Heart left ventricle (tissue), 16 donors: ENCODE results near the gene SPIN1. TPM values are rescaled to one million over a fixed set of nuclear protein-coding genes. Genes with fewer than 3 reads are reported as not detected.

ENCODE experiments used
- ATAC-seq, 4 donors: fragments of 200-7000 bp; cut with Tn5 transposase; one replicate each; pipeline ENCODE4 v1.9.1; 2020 to 2022; ENCODE audit warnings: moderate library complexity in 4 of 4, mild to moderate bottlenecking in 3 of 4, moderate number of reproducible peaks in 1 of 4
- DNase-seq, 5 donors: peaks; one replicate each; pipeline ENCODE4 v3.0.0-alpha.2; 2020
- H3K27ac ChIP-seq, 12 donors: fragments of 200-600 bp; sonication (generic) in 4 of 12; one replicate each; pipeline versions ENCODE4 v1.5.0 to v1.8.0; 2016 to 2022; ENCODE audit warnings: mild to moderate bottlenecking in 2 of 12
- H3K27me3 ChIP-seq, 9 donors: fragments of 200-600 bp; sonication (generic) in 2 of 9; one replicate each; pipeline versions ENCODE4 v1.5.1 to v1.8.0; 2016 to 2022; ENCODE audit warnings: mild to moderate bottlenecking in 3 of 9
- H3K36me3 ChIP-seq, 9 donors: fragments of 200-600 bp; sonication (generic) in 2 of 9; one replicate each; pipeline versions ENCODE4 v1.5.0 to v1.8.0; 2018 to 2022; ENCODE audit warnings: mild to moderate bottlenecking in 2 of 9
- H3K4me1 ChIP-seq, 12 donors: fragments of 200-600 bp; sonication (generic) in 4 of 12; one replicate each; pipeline versions ENCODE4 v1.5.0 to v1.8.0; 2016 to 2022; ENCODE audit warnings: mild to moderate bottlenecking in 3 of 12
- H3K4me3 ChIP-seq, 12 donors: fragments of 200-600 bp; sonication (generic) in 4 of 12; one replicate each; pipeline versions ENCODE4 v1.5.0 to v1.8.0; 2017 to 2022; ENCODE audit warnings: mild to moderate bottlenecking in 9 of 12, moderate library complexity in 4 of 12
- H3K9me3 ChIP-seq, 12 donors: fragments of 200-600 bp; sonication (generic) in 4 of 12; one replicate each; pipeline versions ENCODE4 v1.5.0 to v1.8.0; 2016 to 2022; ENCODE audit warnings: mild to moderate bottlenecking in 1 of 12
- CTCF ChIP-seq, 12 donors: fragments of 200-600 bp; sonication (generic) in 4 of 12; IDR thresholded peaks; one replicate each; pipeline versions ENCODE4 v1.5.0 to v1.8.0; 2018 to 2022; ENCODE audit warnings: antibody characterized with exemption in 12 of 12, mild to moderate bottlenecking in 5 of 12
- POLR2A ChIP-seq, 2 donors: fragments of 450-650 bp; IDR thresholded peaks; one replicate each; pipeline ENCODE4 v1.6.1; 2017; ENCODE audit warnings: antibody characterized with exemption in 2 of 2, mild to moderate bottlenecking in 2 of 2, moderate library complexity in 2 of 2
- WGBS, 4 donors: extraction: QIAGEN DNeasy Blood & Tissue Kit in 2 of 4; methylation state at CpG; one replicate each; pipeline versions ENCODE4 v1.1.5 to v1.1.7; 2013 to 2018; 5-methylcytosine and 5-hydroxymethylcytosine counted together
- intact Hi-C, 10 donors: fragments of 100-400 bp; cut with DNase I; formaldehyde crosslinking; loops; one replicate each; pipeline versions ENCODE4 v1.11.1 to v1.14.2; 2022
- polyA plus RNA-seq, 2 donors: library from polyadenylated mRNA; stranded (reverse); fragments of 200-250 nt; gene quantifications; one replicate each; pipeline ENCODE4 v1.2.3, GENCODE V29; 2013
- total RNA-seq, 9 donors: library from RNA; depleted of rRNA in 2 of 9; stranded (reverse); fragments of >200 nt in 2 of 9; fragmentation: NEBNext Ultra II Directional in 3 of 9; extraction: Animal tissue kit (Norgen Biotek cat#: 25700) in 3 of 9; gene quantifications; one replicate each; pipeline versions ENCODE4 v1.1.0 to v1.2.4, GENCODE V29; 2016 to 2023
- donor health status: ischemic (EF 13 %, LVEDD 7.1; RV severe dilation, severe dysfunction).
- donor health status: healthy with polysubstance abuse.
- donor health status: DM: no; HTN: yes; CAD: no.
- donor health status: DM: no; HTN: no; CAD: no.
- donor health status: ischemic (EF 25% LVEDD 6.9; RV normal size, moderate dysfunction).
- donor health status: ischemic (EF 25% LVEDD 5.7; RV mildly dilated, moderate dysfunction).
- donor health status: healthy.
- donor health status: DM: yes; HTN: yes; CAD: no.
- donor health status: ischemic (EF 35%, LVEDD 5.7; RV mildly dilated, moderate dysfunction).
- donor health status: nonischemic (EF 11% LVEDD 7.7; RV severe dilation, severe dysfunction).
- donor health status: DM: yes; HTN: yes; CAD: no.
- donor health status: PGD.
- donor health status: ischemic (EF 29% LVEDD 5.4; RV normal size, mild dysfunction).
- donor health status: nonischemic (EF 23%, LVEDD 6.1; RV moderate dilation, normal function).

SPIN1 gene
- total and polyA plus RNA-seq, 11 donors = 17.8 to 61.2 (median 43.4) TPM

- H3K27me3 ChIP-seq = no peaks in the 10 kb centered on the region
- intact Hi-C loops = no loop called here
- 91 to 94% (median 92%) methylated on average over 3 of the region's 3 CpGs for WGBS, 4 donors
These were observed 90.0 kb downstream of the SPIN1 start for GRCh38 chr9:88478246-88478645.

GRCh38 chr9:88481933-88482332, 93.7 kb downstream of the SPIN1 start:
- ATAC-seq (no peak), DNase-seq (no peak)
- H3K9me3 ChIP-seq = no peaks in the 10 kb centered on the region
- peaks cover 0 to 30% (median 11%) of the 10 kb centered on the region in 9 donors for H3K36me3 ChIP-seq
- intact Hi-C loops = no loop called here
- 80 to 93% (median 88%) methylated on average over 4 of the region's 4 CpGs for WGBS, 4 donors
- no peaks in the 10 kb centered on the region for H3K27me3 ChIP-seq
- H3K4me3 ChIP-seq = no peak overlapping the region
- TF ChIP-seq CTCF (IDR thresholded peaks at IDR 0.05) = no peak
- TF ChIP-seq POLR2A (IDR thresholded peaks at IDR 0.05) = no peak
- peaks cover 0 to 13% (median 2%) of the 10 kb centered on the region in 12 donors for H3K4me1 ChIP-seq
- no peak overlapping the region for H3K27ac ChIP-seq

More at GRCh38 chr9:88478246-88478645, 90.0 kb downstream of the SPIN1 start:
- H3K36me3 ChIP-seq = peaks cover 0 to 46% (median 21%) of the 10 kb centered on the region in 9 donors
- ATAC-seq (no peak), DNase-seq (no peak)
- peaks cover 0 to 20% (median 5%) of the 10 kb centered on the region in 12 donors for H3K4me1 ChIP-seq
- no peaks in the 10 kb centered on the region for H3K9me3 ChIP-seq
- H3K4me3 ChIP-seq = no peak overlapping the region
- H3K27ac ChIP-seq = no peak overlapping the region
- no peak for TF ChIP-seq POLR2A (IDR thresholded peaks at IDR 0.05)
- no peak for TF ChIP-seq CTCF (IDR thresholded peaks at IDR 0.05)

- intact Hi-C loops = no loop called here
- TF ChIP-seq CTCF (IDR thresholded peaks at IDR 0.05) (no peak), POLR2A (IDR thresholded peaks at IDR 0.05) (no peak)
- Histone ChIP-seq H3K27ac (no peak overlapping the region), H3K36me3 (peaks cover 0 to 18% (median 8%) of the 10 kb centered on the region in 9 donors), H3K9me3 (no peaks in the 10 kb centered on the region), H3K4me3 (no peak overlapping the region), H3K27me3 (no peaks in the 10 kb centered on the region), H3K4me1 (no peaks in the 10 kb centered on the region)
- ATAC-seq = no peak
- no peak for DNase-seq
- 65 to 82% (median 74%) methylated on average over 4 of the region's 4 CpGs for WGBS, 4 donors
These were observed 99.9 kb downstream of the SPIN1 start for GRCh38 chr9:88488166-88488565.

GRCh38 chr9:88494983-88495721, 106.9 kb downstream of the SPIN1 start:
- ATAC-seq (no peak), DNase-seq (no peak)
- H3K4me1 ChIP-seq = peaks cover 0 to 14% (median 0%) of the 10 kb centered on the region in 12 donors
- H3K4me3 ChIP-seq = no peak overlapping the region
- no peaks in the 10 kb centered on the region for H3K36me3 ChIP-seq
- 90 to 95% (median 93%) methylated on average over 17 of the region's 17 CpGs for WGBS, 4 donors
- TF ChIP-seq CTCF (IDR thresholded peaks at IDR 0.05) (no peak), POLR2A (IDR thresholded peaks at IDR 0.05) (no peak)
- no peaks in the 10 kb centered on the region for H3K27me3 ChIP-seq
- H3K27ac ChIP-seq = no peak overlapping the region
- intact Hi-C loops = no loop called here
- no peaks in the 10 kb centered on the region for H3K9me3 ChIP-seq
